ENCODE results near the gene INPP4A.
A peak's percentile ranks its signal among the peaks of the same experiment; 100 is the strongest.

The INPP4A gene

GRCh38 chr2:98476192-98476868, 31.7 kb downstream of the INPP4A start:
- DNase-seq, result no peak

- no peak for DNase-seq
These were observed 32.4 kb downstream of the INPP4A start for GRCh38 chr2:98477036-98477435.

GRCh38 chr2:98477506-98477905, 32.8 kb downstream of the INPP4A start:
- no peak for DNase-seq

GRCh38 chr2:98478088-98478551, 33.5 kb downstream of the INPP4A start:
- DNase-seq, result no peak

GRCh38 chr2:98478907-98479306, 34.2 kb downstream of the INPP4A start:
- DNase-seq, result no peak

- DNase-seq, result no peak
These were observed 34.7 kb downstream of the INPP4A start for GRCh38 chr2:98479371-98479770.

GRCh38 chr2:98479959-98480524, 35.4 kb downstream of the INPP4A start:
- peak; percentile 75 for DNase-seq

GRCh38 chr2:98480598-98480997, 35.9 kb downstream of the INPP4A start:
- no peak for DNase-seq

GRCh38 chr2:98482362-98482761, 37.7 kb downstream of the INPP4A start:
- no peak for DNase-seq

- DNase-seq, result no peak
These were observed 38.7 kb downstream of the INPP4A start for GRCh38 chr2:98483257-98483861.

- DNase-seq, result no peak
These were observed 39.5 kb downstream of the INPP4A start for GRCh38 chr2:98484121-98484557.

- no peak for DNase-seq
These were observed 40.2 kb downstream of the INPP4A start for GRCh38 chr2:98484652-98485452.

GRCh38 chr2:98485453-98485755, 40.7 kb downstream of the INPP4A start:
- no peak for DNase-seq

GRCh38 chr2:98486374-98486981, 41.8 kb downstream of the INPP4A start:
- DNase-seq, result no peak

GRCh38 chr2:98487101-98487805, 42.6 kb downstream of the INPP4A start:
- DNase-seq, result no peak

GRCh38 chr2:98487806-98488189, 43.1 kb downstream of the INPP4A start:
- peak; percentile 56 for DNase-seq

- DNase-seq, result no peak
These were observed 43.6 kb downstream of the INPP4A start for GRCh38 chr2:98488252-98488651.

- DNase-seq, result no peak
These were observed 44.8 kb downstream of the INPP4A start for GRCh38 chr2:98489486-98489885.

- DNase-seq, result no peak
These were observed 45.6 kb downstream of the INPP4A start for GRCh38 chr2:98489971-98490962.

- no peak for DNase-seq
These were observed 47.8 kb downstream of the INPP4A start for GRCh38 chr2:98492441-98492840.

GRCh38 chr2:98494699-98495098, 50.0 kb downstream of the INPP4A start:
- no peak for DNase-seq
